LNCAP (cell line): ENCODE data around the gene MADD.

Experiments used
- CTCF ChIP-seq: fragments of 450-650 bp; IDR thresholded peaks from 2 replicates; pipeline ENCODE4 v1.5.1; 2017; ENCODE audit warnings: mild to moderate bottlenecking

Gene MADD

GRCh38 chr11:47314992-47315391 lies 45.1 kb downstream of the MADD start:
- TF ChIP-seq CTCF = no peak

- no peak for TF ChIP-seq CTCF
Observed at GRCh38 chr11:47317064-47317828, 47.3 kb downstream of the MADD start.

GRCh38 chr11:47318166-47318565 lies 48.2 kb downstream of the MADD start:
- TF ChIP-seq CTCF = no peak

GRCh38 chr11:47324520-47324919 lies 54.6 kb downstream of the MADD start:
- no peak for TF ChIP-seq CTCF

- TF ChIP-seq CTCF = no peak
Observed at GRCh38 chr11:47325271-47326041, 55.5 kb downstream of the MADD start.

- TF ChIP-seq CTCF = no peak
Observed at GRCh38 chr11:47326198-47326597, 56.3 kb downstream of the MADD start.

- TF ChIP-seq CTCF = no peak
Observed at GRCh38 chr11:47327025-47327424, 57.1 kb downstream of the MADD start.
